Loucy (cell line): Measurements from ENCODE around the gene SIPA1L2.

Experiments
- H2AFZ ChIP-seq: fragments of 200-600 bp; sonication (generic); 2 replicates; pipeline ENCODE4 v1.6.0; 2016; ENCODE audit warnings: antibody characterized with exemption, mild to moderate bottlenecking, low read length, moderate library complexity
- H3F3A ChIP-seq: fragments of 200-600 bp; 2 replicates; pipeline ENCODE4 v1.6.0; 2016; ENCODE audit warnings: antibody characterized with exemption, low read depth, mild to moderate bottlenecking
- H3K27me3 ChIP-seq: fragments of 200-600 bp; sonication (generic); 2 replicates; pipeline ENCODE4 v1.6.1; 2014; ENCODE audit warnings: low read length, mild to moderate bottlenecking; ENCODE audit not compliant: insufficient read depth, poor library complexity, severe bottlenecking
- H3K36me3 ChIP-seq: fragments of 200-600 bp; sonication (generic); 2 replicates; pipeline ENCODE4 v1.6.1; 2016; ENCODE audit warnings: low read length; ENCODE audit not compliant: insufficient read depth
- H3K4me1 ChIP-seq: fragments of 200-600 bp; sonication (generic); 2 replicates; pipeline ENCODE4 v1.5.1; 2014; ENCODE audit warnings: low read length, mild to moderate bottlenecking; ENCODE audit not compliant: insufficient read depth, poor library complexity, severe bottlenecking
- H3K4me2 ChIP-seq: fragments of 200-600 bp; sonication (generic); 2 replicates; pipeline ENCODE4 v1.6.0; 2014; ENCODE audit warnings: antibody characterized with exemption, low read length, low read depth, mild to moderate bottlenecking; ENCODE audit not compliant: poor library complexity, severe bottlenecking
- H3K4me3 ChIP-seq: fragments of 200-600 bp; sonication (generic); 2 replicates; pipeline ENCODE4 v1.5.1; 2014; ENCODE audit warnings: low read length, mild to moderate bottlenecking, mixed read lengths; ENCODE audit not compliant: poor library complexity, severe bottlenecking
- H3K79me2 ChIP-seq: fragments of 200-600 bp; sonication (generic); 2 replicates; pipeline ENCODE4 v1.6.1; 2014; ENCODE audit warnings: low read length; ENCODE audit not compliant: insufficient read depth
- H3K9ac ChIP-seq: fragments of 200-600 bp; sonication (generic); 2 replicates; pipeline ENCODE4 v1.6.0; 2014; ENCODE audit warnings: mild to moderate bottlenecking, low read depth, low read length, moderate library complexity; ENCODE audit not compliant: poor library complexity, severe bottlenecking
- H3K9me2 ChIP-seq: fragments of 200-600 bp; sonication (generic); replicated peaks from 2 replicates; pipeline ENCODE4 v1.6.1; 2016; ENCODE audit warnings: low read depth, low read length, mixed read lengths
- H3K9me3 ChIP-seq: fragments of 200-600 bp; sonication (generic); 2 replicates; pipeline ENCODE4 v1.6.1; 2014; ENCODE audit warnings: mild to moderate bottlenecking, antibody characterized with exemption, low read length, low read depth; ENCODE audit not compliant: insufficient read depth
- H4K20me1 ChIP-seq: fragments of 200-600 bp; sonication (generic); 2 replicates; pipeline ENCODE4 v1.6.0; 2014; ENCODE audit warnings: antibody characterized with exemption, low read length, mild to moderate bottlenecking; ENCODE audit not compliant: insufficient read depth, poor library complexity, severe bottlenecking
- EZH2phosphoT487 ChIP-seq: fragments of 200-600 bp; IDR thresholded peaks from 2 replicates; pipeline ENCODE4 v1.6.1; 2018; ENCODE audit warnings: antibody characterized with exemption, mild to moderate bottlenecking, moderate library complexity, borderline replicate concordance
- TF ChIP-seq, protein P1 (sequence below): fragments of 200-600 bp; sonication (generic); conservative IDR thresholded peaks from 2 replicates; pipeline ENCODE4 v1.5.1; 2014; ENCODE audit warnings: mild to moderate bottlenecking, antibody characterized with exemption, low read length

The SIPA1L2 gene

GRCh38 chr1:232635778-232636356, 5.9 kb upstream of the SIPA1L2 start:
- H3K79me2 ChIP-seq, result no peaks in the 10 kb centered on the region
- no peaks in the 10 kb centered on the region for H4K20me1 ChIP-seq
- no peak overlapping the region for H2AFZ ChIP-seq
- H3K36me3 ChIP-seq, result no peaks in the 10 kb centered on the region
- no peaks in the 10 kb centered on the region for H3F3A ChIP-seq
- no peaks in the 10 kb centered on the region for H3K9me2 ChIP-seq
- no peak overlapping the region for H3K4me2 ChIP-seq
- no peak overlapping the region for H3K4me3 ChIP-seq
- no peaks in the 10 kb centered on the region for H3K9me3 ChIP-seq
- TF ChIP-seq, protein P1, sequence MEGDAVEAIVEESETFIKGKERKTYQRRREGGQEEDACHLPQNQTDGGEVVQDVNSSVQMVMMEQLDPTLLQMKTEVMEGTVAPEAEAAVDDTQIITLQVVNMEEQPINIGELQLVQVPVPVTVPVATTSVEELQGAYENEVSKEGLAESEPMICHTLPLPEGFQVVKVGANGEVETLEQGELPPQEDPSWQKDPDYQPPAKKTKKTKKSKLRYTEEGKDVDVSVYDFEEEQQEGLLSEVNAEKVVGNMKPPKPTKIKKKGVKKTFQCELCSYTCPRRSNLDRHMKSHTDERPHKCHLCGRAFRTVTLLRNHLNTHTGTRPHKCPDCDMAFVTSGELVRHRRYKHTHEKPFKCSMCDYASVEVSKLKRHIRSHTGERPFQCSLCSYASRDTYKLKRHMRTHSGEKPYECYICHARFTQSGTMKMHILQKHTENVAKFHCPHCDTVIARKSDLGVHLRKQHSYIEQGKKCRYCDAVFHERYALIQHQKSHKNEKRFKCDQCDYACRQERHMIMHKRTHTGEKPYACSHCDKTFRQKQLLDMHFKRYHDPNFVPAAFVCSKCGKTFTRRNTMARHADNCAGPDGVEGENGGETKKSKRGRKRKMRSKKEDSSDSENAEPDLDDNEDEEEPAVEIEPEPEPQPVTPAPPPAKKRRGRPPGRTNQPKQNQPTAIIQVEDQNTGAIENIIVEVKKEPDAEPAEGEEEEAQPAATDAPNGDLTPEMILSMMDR, result peak; percentile 95
- no peak for TF ChIP-seq EZH2phosphoT487
- H3K27me3 ChIP-seq, result no peaks in the 10 kb centered on the region
- H3K4me1 ChIP-seq, result peaks cover 30% of the 10 kb centered on the region
- H3K9ac ChIP-seq, result peak overlapping the region; percentile 18

GRCh38 chr1:232635279-232635678, 5.3 kb upstream of the SIPA1L2 start:
- no peaks in the 10 kb centered on the region for H3K36me3 ChIP-seq
- no peak for TF ChIP-seq EZH2phosphoT487
- TF ChIP-seq, protein P1, result no peak
- H3K4me3 ChIP-seq, result no peak overlapping the region
- no peaks in the 10 kb centered on the region for H3K27me3 ChIP-seq
- H3K9ac ChIP-seq, result peak overlapping the region; percentile 18
- no peak overlapping the region for H2AFZ ChIP-seq
- no peaks in the 10 kb centered on the region for H3F3A ChIP-seq
- no peak overlapping the region for H3K4me2 ChIP-seq
- H4K20me1 ChIP-seq, result no peaks in the 10 kb centered on the region
- no peaks in the 10 kb centered on the region for H3K9me3 ChIP-seq
- peaks cover 32% of the 10 kb centered on the region for H3K4me1 ChIP-seq
- no peaks in the 10 kb centered on the region for H3K79me2 ChIP-seq
- H3K9me2 ChIP-seq, result no peaks in the 10 kb centered on the region

- H4K20me1 ChIP-seq, result no peaks in the 10 kb centered on the region
- H3K36me3 ChIP-seq, result no peaks in the 10 kb centered on the region
- H3K9me3 ChIP-seq, result no peaks in the 10 kb centered on the region
- TF ChIP-seq EZH2phosphoT487, result no peak
- TF ChIP-seq, protein P1, result peak; percentile 35; the same call in 1 of the 2 replicates
- H3K27me3 ChIP-seq, result no peaks in the 10 kb centered on the region
- peaks cover 6% of the 10 kb centered on the region for H3K79me2 ChIP-seq
- no peak overlapping the region for H2AFZ ChIP-seq
- peak overlapping the region; percentile 18 for H3K9ac ChIP-seq
- H3F3A ChIP-seq, result no peaks in the 10 kb centered on the region
- H3K4me2 ChIP-seq, result no peak overlapping the region
- peaks cover 32% of the 10 kb centered on the region for H3K4me1 ChIP-seq
- no peaks in the 10 kb centered on the region for H3K9me2 ChIP-seq
- no peak overlapping the region for H3K4me3 ChIP-seq
Measured at GRCh38 chr1:232634096-232634495, 4.2 kb upstream of the SIPA1L2 start.
